Mesendoderm (in vitro differentiated cells): ENCODE data around the gene OSBPL8.
"Not testable (repeated sequence)": the region's sequence is repeated elsewhere in the genome, so short reads cannot be mapped to it uniquely, and the experiment has no call there.

Experiments
- DNase-seq: peaks from one replicate; pipeline ENCODE4 v3.0.0; 2013
- H2AK5ac ChIP-seq: 2 replicates; pipeline ENCODE4 v1.6.1; 2013; ENCODE audit warnings: low read length, inconsistent platforms
- H2BK120ac ChIP-seq: 2 replicates; pipeline ENCODE4 v1.6.1; 2013; ENCODE audit warnings: low read depth, mild to moderate bottlenecking, low read length, moderate library complexity, mixed read lengths
- H2BK15ac ChIP-seq: replicated peaks from 2 replicates; pipeline ENCODE4 v1.6.1; 2013; ENCODE audit warnings: low read depth, mild to moderate bottlenecking, moderate library complexity
- H2BK5ac ChIP-seq: 2 replicates; pipeline ENCODE4 v1.6.1; 2013; ENCODE audit warnings: low read length, inconsistent platforms
- H3K18ac ChIP-seq: 2 replicates; pipeline ENCODE4 v1.6.1; 2013; ENCODE audit warnings: mild to moderate bottlenecking, low read length, mixed read lengths
- H3K23ac ChIP-seq: one replicate; pipeline ENCODE4 v1.6.1; 2013; ENCODE audit warnings: low read length
- H3K27ac ChIP-seq: 2 replicates; pipeline ENCODE4 v1.5.1; 2013; ENCODE audit warnings: low read depth, mild to moderate bottlenecking, inconsistent platforms, low read length, moderate library complexity
- H3K27me3 ChIP-seq: 2 replicates; pipeline ENCODE4 v1.6.1; 2013; ENCODE audit warnings: low read length, control low read depth, mild to moderate bottlenecking, inconsistent platforms; ENCODE audit not compliant: insufficient read depth, poor library complexity
- H3K36me3 ChIP-seq: 2 replicates; pipeline ENCODE4 v1.6.1; 2013; ENCODE audit warnings: low read length, inconsistent platforms; ENCODE audit not compliant: control insufficient read depth, insufficient read depth
- H3K4ac ChIP-seq: one replicate; pipeline ENCODE4 v1.6.1; 2013; ENCODE audit warnings: low read depth, mild to moderate bottlenecking, low read length, moderate library complexity
- H3K4me1 ChIP-seq: 2 replicates; pipeline ENCODE4 v1.6.1; 2013; ENCODE audit warnings: low read depth, low read length, inconsistent platforms; ENCODE audit not compliant: control insufficient read depth
- H3K4me2 ChIP-seq: 2 replicates; pipeline ENCODE4 v1.6.1; 2013; ENCODE audit warnings: low read length
- H3K4me3 ChIP-seq: 2 replicates; pipeline ENCODE4 v1.5.1; 2013; ENCODE audit warnings: mild to moderate bottlenecking, low read length
- H3K56ac ChIP-seq: one replicate; pipeline ENCODE4 v1.6.1; 2013; ENCODE audit warnings: low read length
- H3K79me1 ChIP-seq: 2 replicates; pipeline ENCODE4 v1.6.1; 2013; ENCODE audit warnings: low read length, inconsistent platforms
- H3K79me2 ChIP-seq: 2 replicates; pipeline ENCODE4 v1.6.1; 2013; ENCODE audit warnings: mild to moderate bottlenecking, low read length; ENCODE audit not compliant: control insufficient read depth, insufficient read depth
- H3K9ac ChIP-seq: 2 replicates; pipeline ENCODE4 v1.6.1; 2013; ENCODE audit warnings: low read length, inconsistent platforms
- H4K5ac ChIP-seq: one replicate; pipeline ENCODE4 v1.6.1; 2013; ENCODE audit warnings: low read length
- H4K8ac ChIP-seq: one replicate; pipeline ENCODE4 v1.6.1; 2013; ENCODE audit warnings: low read depth, mild to moderate bottlenecking, control low read depth, low read length, moderate library complexity
- WGBS: extraction: QIAGEN DNeasy Blood & Tissue Kit; methylation state at CpG from one replicate; pipeline ENCODE4 v1.1.7; 2013; ENCODE audit warnings: low lambda C conversion rate, missing lambda C conversion rate; ENCODE audit not compliant: insufficient coverage; ENCODE audit errors: extremely low coverage; 5-methylcytosine and 5-hydroxymethylcytosine counted together

Gene OSBPL8

DNA sequence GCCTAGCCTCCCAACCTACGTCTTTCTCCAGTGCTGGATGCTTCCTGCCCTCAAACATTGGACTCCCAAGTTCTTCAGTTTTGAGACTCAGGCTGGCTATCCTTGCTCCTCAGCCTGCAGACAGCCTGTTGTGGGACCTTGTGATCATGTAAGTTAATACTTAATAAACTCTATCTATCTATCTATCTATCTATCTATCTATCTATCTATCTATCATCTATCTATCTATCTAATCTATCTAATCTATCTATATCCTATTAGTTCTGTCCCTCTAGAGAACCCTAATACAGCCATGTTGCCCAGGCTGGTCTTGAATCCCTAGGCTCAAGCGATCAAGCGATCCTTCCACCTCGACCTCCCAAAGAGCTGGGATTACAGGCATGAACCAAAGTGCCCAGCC, 60.4 kb downstream of the OSBPL8 start:
- not testable (repeated sequence) for DNase-seq, H3K27me3 ChIP-seq, H3K4me3 ChIP-seq, H2BK15ac ChIP-seq, H3K4ac ChIP-seq, H3K56ac ChIP-seq, H3K27ac ChIP-seq, H3K23ac ChIP-seq, H2BK5ac ChIP-seq, H3K18ac ChIP-seq, H4K8ac ChIP-seq, H3K36me3 ChIP-seq, H3K79me1 ChIP-seq, H3K79me2 ChIP-seq, H2BK120ac ChIP-seq, H3K4me1 ChIP-seq, H3K4me2 ChIP-seq, H3K9ac ChIP-seq, H2AK5ac ChIP-seq, H4K5ac ChIP-seq
- no CpG with 5 or more reads among the region's 4 CpGs for WGBS

DNA sequence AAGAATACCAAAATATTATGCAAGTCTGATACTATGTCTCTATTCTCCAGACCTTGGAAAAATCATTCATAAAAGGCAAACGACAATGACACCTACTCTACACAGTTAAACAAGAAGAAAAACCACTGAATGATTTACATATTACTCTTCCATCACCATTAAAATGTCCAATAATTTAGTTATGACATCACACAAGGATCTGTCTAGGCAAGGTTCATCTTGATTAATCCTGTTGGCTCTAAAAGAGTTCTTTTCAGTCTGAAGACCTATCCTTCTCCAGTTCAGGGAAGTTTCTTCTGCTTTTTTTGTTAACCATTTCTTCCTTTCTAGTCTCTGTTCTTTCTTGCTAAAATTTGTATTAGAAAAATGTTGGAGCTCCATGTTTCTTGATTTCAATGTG, 64.0 kb downstream of the OSBPL8 start:
- Histone ChIP-seq H3K18ac (no peak overlapping the region), H4K5ac (no peak overlapping the region), H3K36me3 (no peaks in the 10 kb centered on the region), H3K9ac (no peak overlapping the region), H3K4ac (no peak overlapping the region), H3K27ac (no peak overlapping the region), H3K4me3 (no peak overlapping the region), H3K23ac (no peak overlapping the region), H4K8ac (no peak overlapping the region), H3K4me1 (no peaks in the 10 kb centered on the region), H2BK5ac (no peak overlapping the region), H2BK15ac (no peak overlapping the region), H3K56ac (no peak overlapping the region), H3K27me3 (no peaks in the 10 kb centered on the region), H3K79me1 (peaks cover 2% of the 10 kb centered on the region), H3K79me2 (no peaks in the 10 kb centered on the region), H2AK5ac (no peak overlapping the region), H3K4me2 (no peak overlapping the region), H2BK120ac (no peak overlapping the region)
- WGBS: no CpG with 5 or more reads among the region's 1 CpG
- DNase-seq: no peak

DNA sequence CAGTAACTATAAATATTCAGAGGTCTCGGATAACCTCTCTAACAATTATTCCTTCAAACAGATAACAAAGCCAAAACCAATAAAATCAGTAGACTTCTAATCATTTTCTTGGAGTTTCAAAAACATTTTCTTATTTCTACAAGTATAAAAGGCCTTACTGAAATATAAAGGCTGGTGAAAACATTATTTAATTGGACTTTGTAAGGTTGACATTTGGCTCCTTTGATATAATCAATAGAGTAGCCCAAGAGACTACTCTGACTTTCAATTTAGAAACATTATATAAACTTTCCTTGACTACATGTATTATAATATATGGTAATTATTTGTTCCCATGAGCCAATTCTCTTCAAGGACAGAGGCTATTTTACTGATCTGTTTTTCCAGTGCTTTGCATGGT, 68.3 kb downstream of the OSBPL8 start:
- no peak overlapping the region for H3K18ac ChIP-seq
- no peak overlapping the region for H3K4me2 ChIP-seq
- H3K4me1 ChIP-seq: no peaks in the 10 kb centered on the region
- no peak overlapping the region for H3K4me3 ChIP-seq
- no peak overlapping the region for H2BK120ac ChIP-seq
- H2BK5ac ChIP-seq: no peak overlapping the region
- DNase-seq: no peak
- no peaks in the 10 kb centered on the region for H3K27me3 ChIP-seq
- no CpG with 5 or more reads among the region's 1 CpG for WGBS
- no peak overlapping the region for H3K23ac ChIP-seq
- no peak overlapping the region for H2AK5ac ChIP-seq
- no peak overlapping the region for H3K56ac ChIP-seq
- no peak overlapping the region for H3K9ac ChIP-seq
- H3K27ac ChIP-seq: no peak overlapping the region
- H4K8ac ChIP-seq: no peak overlapping the region
- no peak overlapping the region for H2BK15ac ChIP-seq
- H3K36me3 ChIP-seq: no peaks in the 10 kb centered on the region
- no peaks in the 10 kb centered on the region for H3K79me2 ChIP-seq
- H3K4ac ChIP-seq: no peak overlapping the region
- no peak overlapping the region for H4K5ac ChIP-seq
- H3K79me1 ChIP-seq: peaks cover 2% of the 10 kb centered on the region

DNA sequence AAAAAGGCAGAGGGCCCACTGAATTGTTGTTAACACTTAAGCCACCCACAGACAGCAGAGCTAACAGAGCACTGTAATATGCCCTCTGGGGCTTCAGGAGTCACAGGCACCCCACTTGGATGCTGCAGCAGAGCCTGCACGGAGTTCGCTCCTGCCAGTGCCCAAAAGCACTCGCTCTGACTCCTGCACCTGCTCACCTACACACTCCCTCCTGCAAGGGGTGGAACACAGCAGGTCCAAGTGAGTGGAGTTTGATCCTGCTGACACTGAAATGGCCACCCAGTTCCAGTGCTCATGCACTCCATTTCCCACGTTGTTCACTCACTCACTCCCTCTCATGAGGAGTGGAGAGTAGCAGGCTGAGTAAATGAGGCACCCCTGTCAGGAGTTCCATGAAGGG, 68.8 kb downstream of the OSBPL8 start:
- Histone ChIP-seq H3K18ac (no peak overlapping the region), H3K36me3 (no peaks in the 10 kb centered on the region), H2BK15ac (no peak overlapping the region), H2AK5ac (no peak overlapping the region), H3K4me3 (no peak overlapping the region), H3K79me2 (no peaks in the 10 kb centered on the region), H3K27ac (no peak overlapping the region), H3K4ac (no peak overlapping the region), H3K56ac (no peak overlapping the region), H4K5ac (no peak overlapping the region), H3K4me2 (no peak overlapping the region), H3K79me1 (peaks cover 2% of the 10 kb centered on the region), H3K4me1 (no peaks in the 10 kb centered on the region), H3K9ac (no peak overlapping the region), H3K27me3 (no peaks in the 10 kb centered on the region), H4K8ac (no peak overlapping the region), H3K23ac (no peak overlapping the region), H2BK120ac (no peak overlapping the region), H2BK5ac (no peak overlapping the region)
- no peak for DNase-seq
- WGBS: no CpG with 5 or more reads among the region's 4 CpGs

DNA sequence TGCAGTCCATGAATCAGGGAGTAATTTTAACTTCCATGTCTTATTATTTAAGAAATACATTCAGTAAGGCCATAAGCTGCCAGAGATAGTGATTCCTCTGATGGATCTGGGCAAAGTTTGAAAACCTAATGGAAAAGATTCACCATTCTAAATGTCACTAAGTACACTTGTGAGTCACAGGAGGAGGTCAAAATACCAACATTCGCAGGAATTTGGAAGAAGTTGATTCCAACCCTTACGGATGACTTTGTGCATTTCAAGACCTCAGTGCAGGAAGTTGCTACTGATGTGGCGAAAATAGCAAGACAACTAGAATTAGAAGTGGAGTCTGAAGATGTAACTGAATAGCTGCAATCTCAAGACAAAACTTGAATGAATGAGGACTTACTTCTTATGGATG, 69.8 kb downstream of the OSBPL8 start:
- Histone ChIP-seq H3K79me2 (no peaks in the 10 kb centered on the region), H3K79me1 (peaks cover 2% of the 10 kb centered on the region), H3K23ac (no peak overlapping the region), H3K27ac (no peak overlapping the region), H4K5ac (no peak overlapping the region), H3K4me1 (no peaks in the 10 kb centered on the region), H4K8ac (no peak overlapping the region), H3K56ac (no peak overlapping the region), H3K4me3 (no peak overlapping the region), H3K4ac (no peak overlapping the region), H2BK15ac (no peak overlapping the region), H2AK5ac (no peak overlapping the region), H3K27me3 (no peaks in the 10 kb centered on the region), H3K4me2 (no peak overlapping the region), H3K9ac (no peak overlapping the region), H2BK5ac (no peak overlapping the region), H3K18ac (no peak overlapping the region), H3K36me3 (no peaks in the 10 kb centered on the region), H2BK120ac (no peak overlapping the region)
- no CpG with 5 or more reads among the region's 3 CpGs for WGBS
- no peak for DNase-seq

DNA sequence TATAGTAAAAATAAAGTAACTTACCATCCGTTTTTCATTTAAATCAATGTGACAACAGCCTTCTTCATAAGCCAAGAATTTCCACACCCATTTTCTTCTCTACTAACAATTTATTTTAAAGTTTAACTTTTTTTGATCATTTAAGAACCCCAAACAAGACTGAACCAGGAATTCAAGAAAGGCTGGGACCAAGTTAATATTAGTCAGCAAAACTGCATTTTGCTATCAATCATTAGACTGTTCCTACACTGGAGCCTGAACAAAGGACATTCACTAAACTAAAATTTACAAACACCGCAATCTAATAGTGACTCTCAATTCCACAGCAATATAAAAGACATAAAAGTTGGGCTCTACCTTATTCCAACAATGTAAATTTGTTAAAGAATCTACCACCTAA, 73.6 kb downstream of the OSBPL8 start:
- H4K5ac ChIP-seq: no peak overlapping the region
- no peak overlapping the region for H2BK120ac ChIP-seq
- no peak overlapping the region for H2BK5ac ChIP-seq
- H3K4ac ChIP-seq: no peak overlapping the region
- H3K36me3 ChIP-seq: no peaks in the 10 kb centered on the region
- H3K4me2 ChIP-seq: no peak overlapping the region
- 100% methylated on average over 1 of the region's 2 CpGs for WGBS
- H3K56ac ChIP-seq: no peak overlapping the region
- no peaks in the 10 kb centered on the region for H3K79me2 ChIP-seq
- H2BK15ac ChIP-seq: no peak overlapping the region
- DNase-seq: no peak
- H3K79me1 ChIP-seq: no peaks in the 10 kb centered on the region
- no peak overlapping the region for H4K8ac ChIP-seq
- no peak overlapping the region for H3K9ac ChIP-seq
- no peak overlapping the region for H2AK5ac ChIP-seq
- H3K27ac ChIP-seq: no peak overlapping the region
- no peaks in the 10 kb centered on the region for H3K4me1 ChIP-seq
- no peak overlapping the region for H3K18ac ChIP-seq
- no peak overlapping the region for H3K4me3 ChIP-seq
- no peaks in the 10 kb centered on the region for H3K27me3 ChIP-seq
- no peak overlapping the region for H3K23ac ChIP-seq
